ENCODE measurements around the gene MEIOSIN. TPM values are rescaled to one million over a fixed set of nuclear protein-coding genes. Genes with fewer than 3 reads are reported as not detected.
A peak's percentile ranks its signal among the peaks of the same experiment; 100 is the strongest.
"Not testable (repeated sequence)": the region's sequence is repeated elsewhere in the genome, so short reads cannot be mapped to it uniquely, and the experiment has no call there.

MEIOSIN gene
- total RNA-seq, 1 donor from 2014 or later = not detected

DNA sequence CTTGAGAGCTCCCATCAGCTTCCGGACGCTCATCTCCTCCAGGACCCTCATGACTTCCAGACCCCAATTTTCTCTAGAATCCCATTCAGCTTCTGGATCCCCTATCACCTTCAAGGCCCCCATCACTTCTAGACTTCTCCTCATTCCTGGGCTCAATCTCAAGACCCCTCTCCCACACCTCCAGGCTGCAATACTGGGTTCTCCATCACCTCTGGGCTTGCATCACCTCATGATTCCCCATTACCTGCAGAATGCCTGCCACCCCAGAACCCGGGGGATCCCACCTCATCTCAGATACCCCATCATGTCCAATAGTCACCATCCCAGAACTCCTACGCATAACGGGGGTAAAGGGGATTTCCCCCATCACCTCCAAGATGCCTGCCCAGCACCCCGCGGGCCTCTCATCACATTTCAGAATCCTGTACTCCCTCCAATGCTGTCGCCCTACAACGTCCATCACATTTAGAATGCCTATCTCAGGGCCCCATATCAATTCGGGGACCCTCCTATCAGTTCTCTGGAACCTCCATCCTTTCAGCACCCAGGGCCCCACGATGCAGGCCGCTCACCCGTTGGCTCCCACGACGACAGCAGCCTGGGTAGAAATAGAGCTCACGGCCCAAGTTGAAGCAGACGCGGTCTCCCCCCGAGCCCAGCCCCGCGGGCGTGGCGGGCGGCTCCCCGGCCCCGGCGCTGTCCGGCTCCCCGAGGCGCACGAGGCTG is 58.7 kb downstream of the MEIOSIN start:
- ATAC-seq (no peak), DNase-seq (no peak)
- intact Hi-C loops (cut with micrococcal nuclease) = no loop called here

DNA sequence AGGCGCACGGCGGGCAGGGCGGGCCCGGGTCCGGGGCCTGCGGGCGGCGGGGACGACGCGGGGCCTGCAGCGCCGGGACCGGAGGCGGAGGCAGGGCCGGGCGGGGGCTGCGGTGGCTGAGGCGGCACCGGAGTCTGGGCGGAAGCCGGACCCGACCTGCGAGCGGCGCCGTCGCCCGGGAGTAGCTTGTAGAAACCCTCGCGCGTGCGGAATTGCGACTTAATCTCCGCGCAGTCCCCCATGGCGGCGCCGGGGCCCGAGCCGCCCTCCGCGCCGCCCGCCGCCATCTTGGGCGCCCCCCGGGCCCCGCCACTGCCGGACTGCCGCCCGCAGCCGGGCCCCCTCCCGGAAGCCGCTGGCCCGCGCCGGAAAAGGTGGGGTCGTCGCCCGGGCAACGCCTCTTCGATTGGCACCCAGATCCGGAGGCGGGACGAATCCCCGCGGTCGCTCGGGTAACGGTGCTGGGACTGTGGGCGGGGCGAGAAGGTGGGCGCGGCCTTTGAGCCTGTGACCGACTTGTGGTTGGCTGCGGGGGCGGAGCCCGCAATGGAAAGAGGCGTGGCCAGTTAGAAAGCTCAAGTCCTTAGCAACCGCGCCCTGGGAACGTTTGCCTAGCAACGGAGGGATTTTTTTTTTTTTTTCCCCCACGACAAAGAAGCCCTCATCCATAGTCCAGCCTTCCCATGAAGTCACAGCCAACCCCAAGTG is 59.4 kb downstream of the MEIOSIN start, which contains the start of gene DMWD:
Gene DMWD, minus strand, starts transcription at position 376 of the 708 bp plus-strand sequence. Its CDS starts 89 bp downstream, at position 287.
- peak; percentile 96 for ATAC-seq
- peak; percentile 100 for DNase-seq
- intact Hi-C loops (cut with micrococcal nuclease) = no loop called here

DNA sequence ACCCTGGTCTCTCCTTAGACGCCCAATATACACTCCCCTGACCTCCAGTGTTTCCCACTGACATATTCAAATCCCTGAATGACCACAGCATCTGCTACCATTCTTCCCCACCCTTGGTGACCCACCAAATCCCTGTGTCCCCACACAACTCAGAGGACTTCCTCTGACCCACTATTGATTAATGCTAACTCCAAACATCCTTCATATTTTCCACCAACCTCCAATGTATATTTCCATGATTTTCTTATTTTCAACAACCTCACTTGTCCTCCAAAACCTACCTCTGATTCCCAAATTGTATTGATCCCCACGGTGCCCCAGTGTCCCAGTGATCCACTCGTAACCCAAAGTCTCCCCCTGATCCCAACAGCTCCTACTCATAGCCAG is 59.9 kb downstream of the MEIOSIN start:
- no peak for DNase-seq
- no peak for ATAC-seq
- intact Hi-C loops (cut with micrococcal nuclease) = no loop called here

DNA sequence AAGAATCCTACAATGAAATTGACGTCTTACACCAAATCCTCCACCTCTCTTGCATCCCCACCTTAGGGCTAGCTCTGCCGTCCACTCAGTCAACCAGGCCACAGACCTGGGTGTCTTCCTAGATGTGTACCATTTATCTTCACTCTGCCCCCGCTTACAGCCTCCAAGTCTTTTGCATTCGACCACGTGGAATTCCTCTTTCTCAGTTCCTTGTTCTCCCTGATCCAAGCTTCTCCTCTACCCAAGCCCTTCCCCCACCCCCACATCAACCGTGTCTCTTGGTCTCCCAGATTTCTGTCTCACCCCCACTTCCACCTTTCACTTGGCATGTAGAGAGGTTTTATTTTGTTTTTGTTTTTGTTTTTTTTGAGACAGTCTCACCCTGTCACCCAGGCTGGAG is 60.6 kb downstream of the MEIOSIN start:
- intact Hi-C loops (cut with micrococcal nuclease) = no loop called here
- DNase-seq = no peak
- no peak for ATAC-seq

DNA sequence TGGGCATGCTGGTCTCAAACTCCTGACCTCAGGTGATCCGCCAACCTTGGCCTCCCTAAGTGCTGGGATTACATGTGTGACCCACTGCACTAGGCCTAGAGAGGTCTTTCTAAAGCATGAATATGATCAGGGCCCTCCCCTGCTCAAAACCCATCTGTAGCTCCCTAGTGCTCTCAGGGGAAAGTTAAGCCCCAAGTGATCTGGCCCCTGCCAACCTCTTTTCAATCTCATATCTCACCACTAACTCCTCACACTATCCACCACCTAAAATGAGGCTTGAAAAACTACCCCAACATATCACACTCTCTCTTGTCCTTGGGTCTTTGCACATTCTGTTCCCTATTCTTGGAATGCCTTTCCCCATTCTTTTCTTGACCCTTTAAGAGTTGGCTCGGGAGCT is 61.4 kb downstream of the MEIOSIN start:
- ATAC-seq (no peak), DNase-seq (no peak)
- intact Hi-C loops (cut with micrococcal nuclease) = no loop called here

DNA sequence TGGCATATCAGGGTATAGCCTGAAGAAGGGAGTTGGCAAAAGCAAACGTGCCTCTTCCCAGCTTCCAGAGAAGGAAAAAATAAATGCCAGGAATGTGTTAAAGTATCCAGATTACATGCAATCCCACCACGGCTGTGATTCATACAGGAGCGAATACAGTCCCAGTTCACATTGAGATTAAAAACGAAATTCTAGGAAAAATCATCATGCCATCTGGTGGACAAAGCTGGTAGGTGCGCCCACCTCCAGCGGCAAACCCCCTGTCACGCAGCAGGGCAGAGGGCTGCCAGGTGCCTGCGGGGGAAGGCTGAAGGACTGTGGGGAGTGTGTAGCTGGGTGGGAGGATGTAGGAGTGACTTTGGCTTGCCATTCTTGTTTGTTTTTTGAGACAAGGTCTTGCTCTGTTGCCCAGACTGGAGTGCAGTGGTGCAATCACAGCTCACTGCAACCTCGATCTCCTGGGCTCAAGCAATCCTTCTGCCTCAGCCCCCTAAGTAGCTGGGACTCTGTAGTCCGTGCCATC is 65.8 kb downstream of the MEIOSIN start:
- intact Hi-C loops (cut with micrococcal nuclease) = no loop called here
- DNase-seq (peak; percentile 68), ATAC-seq (peak; percentile 82)

DNA sequence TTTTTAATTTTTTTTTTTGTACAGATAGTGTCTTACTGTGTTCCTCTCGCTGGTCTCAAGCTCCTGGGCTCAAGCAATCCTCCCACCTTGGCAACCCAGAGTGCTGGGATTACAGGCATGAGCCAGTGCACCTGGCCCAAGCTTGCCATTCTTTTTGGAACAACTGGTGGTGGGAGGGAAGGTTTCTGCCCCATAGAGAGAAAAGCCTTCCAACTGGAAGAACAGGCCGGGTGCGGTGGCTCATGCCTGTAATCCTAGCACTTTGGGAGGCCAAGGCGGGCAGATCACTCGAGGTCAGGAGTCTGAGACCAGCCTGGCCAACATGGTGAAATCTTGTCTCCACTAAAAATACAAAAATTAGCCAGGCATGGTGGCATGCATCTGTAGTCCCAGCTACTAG is 66.3 kb downstream of the MEIOSIN start:
- intact Hi-C loops (cut with micrococcal nuclease); ATAC-seq; DNase-seq: not testable (repeated sequence)

DNA sequence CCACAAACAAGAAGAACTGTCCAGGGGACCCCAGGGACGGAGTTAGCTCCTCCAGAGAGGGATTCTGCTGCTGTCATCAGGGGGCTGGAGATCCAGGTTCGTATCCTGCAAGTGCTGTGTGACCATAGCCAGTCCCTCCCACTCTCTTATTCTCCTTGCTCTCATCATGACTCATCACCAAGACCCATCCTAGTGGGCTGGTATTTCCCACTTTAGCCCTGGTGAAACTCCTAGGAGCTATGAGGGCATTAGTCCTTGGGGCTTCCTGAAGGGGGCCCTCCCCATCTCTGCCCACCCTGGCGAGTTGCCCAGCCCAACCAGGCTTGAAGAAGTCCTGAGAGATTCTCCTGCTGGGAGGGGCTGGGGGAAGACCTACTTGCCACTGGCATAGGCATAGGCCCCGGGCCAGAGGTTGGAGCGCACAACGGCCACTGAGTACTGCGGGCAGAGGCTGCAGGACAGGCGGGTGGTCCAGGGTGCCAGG is 66.9 kb downstream of the MEIOSIN start:
- intact Hi-C loops (cut with micrococcal nuclease) = no loop called here
- ATAC-seq (no peak), DNase-seq (no peak)

DNA sequence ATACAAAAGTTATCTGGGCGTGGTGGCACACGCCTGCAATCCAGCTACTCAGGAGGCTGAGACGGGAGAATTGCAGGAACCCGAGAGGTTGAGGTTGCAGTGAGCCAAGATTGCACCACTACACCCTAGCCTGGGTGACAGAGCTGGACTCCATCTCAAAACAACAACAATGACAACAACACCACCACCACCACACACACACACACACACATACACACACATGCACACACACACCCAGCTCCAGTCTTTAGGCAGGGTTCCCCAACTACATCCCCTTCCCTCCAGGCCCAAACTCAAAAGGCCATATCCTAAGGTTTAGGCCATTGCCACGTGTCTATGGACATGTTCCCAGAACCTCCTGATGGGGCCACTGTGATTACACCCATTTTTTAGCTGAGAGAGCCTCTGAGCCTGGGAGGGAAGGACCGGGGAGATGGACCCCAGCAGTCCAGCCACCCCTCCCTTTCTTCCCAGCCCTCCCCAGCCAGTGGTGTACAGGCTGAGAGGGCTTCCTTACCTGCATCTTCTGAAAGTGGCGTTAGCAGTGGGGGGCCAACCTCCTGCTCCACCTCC is 68.5 kb downstream of the MEIOSIN start:
- ATAC-seq = no peak
- no peak for DNase-seq
- intact Hi-C loops (cut with micrococcal nuclease) = no loop called here

DNA sequence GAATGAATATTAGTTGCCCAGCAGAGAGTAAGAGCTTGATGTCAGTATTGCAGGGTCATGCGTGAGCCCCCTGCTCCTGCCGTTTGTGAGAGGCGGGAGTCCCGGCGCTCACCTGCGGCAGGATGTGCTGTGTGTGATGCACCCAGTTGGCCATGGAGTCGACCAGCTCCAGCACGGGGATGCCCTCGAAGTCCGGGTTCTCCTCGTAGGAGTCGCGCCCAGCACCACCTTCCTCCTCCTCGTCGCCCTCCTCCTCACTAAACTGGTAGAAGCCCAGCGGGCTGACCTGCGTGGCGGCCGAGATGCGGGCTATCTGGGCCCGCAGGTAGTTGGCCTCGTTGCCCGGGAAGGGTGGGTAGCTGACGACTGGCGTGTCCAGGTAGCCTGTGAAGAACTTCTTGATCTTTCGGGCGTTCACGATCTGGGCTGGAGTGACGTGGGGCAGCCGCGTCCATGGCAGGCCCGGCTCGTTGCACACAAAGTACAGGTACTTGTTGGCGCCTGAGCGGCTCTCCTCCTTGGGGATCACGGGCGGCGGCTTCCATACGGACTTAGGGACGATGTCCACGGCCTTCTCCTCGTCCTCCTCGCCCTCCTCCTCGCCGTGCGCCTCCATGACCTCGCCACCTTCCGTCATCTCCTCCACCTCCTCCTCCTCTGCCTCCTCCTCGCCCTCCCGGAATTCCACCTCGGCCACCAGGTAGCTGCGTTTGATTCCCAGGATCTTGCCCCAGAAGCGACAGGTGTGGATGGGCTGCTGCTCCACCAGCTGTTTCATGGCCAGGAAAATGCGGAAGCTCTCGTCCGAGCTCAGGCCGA is 71.1 kb downstream of the MEIOSIN start:
- no peak for ATAC-seq

DNA sequence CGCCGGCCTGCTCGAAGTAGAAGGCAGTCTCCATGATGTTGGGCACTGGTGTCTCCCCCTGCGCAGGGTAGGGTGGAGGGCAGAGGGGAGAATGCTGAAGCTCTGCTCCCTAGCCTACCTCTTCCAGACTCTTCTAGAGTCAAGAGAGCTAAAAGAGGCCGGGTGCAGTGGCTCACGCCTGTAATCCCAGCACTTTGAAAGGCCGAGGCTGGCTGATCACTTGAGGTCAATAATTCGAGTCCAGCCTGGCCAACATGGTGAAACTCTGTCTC is 71.7 kb downstream of the MEIOSIN start:
- intact Hi-C loops (cut with micrococcal nuclease) = no loop called here

More for the DNA sequence above, 71.1 kb downstream of the MEIOSIN start:
- no peak for DNase-seq
- intact Hi-C loops (cut with micrococcal nuclease) = no loop called here

DNA sequence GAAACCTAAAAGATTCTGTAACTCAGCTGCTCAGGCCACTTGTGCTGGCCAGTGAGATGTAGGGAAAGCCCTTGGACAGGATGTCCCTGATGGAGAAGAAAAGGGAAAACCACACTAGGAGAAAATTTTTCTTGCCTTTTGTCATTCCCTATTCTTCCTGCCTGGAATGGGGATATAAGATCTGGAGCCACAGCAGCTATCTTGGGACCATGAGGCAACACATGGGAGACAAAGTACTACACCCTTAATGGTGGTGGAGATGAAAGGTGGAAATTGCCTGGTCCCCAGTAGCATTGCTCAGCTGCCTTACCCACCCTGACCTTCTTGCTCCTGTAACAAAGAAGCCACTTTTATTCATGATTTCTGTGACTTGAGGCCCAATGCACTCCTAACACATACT is 72.5 kb downstream of the MEIOSIN start:
- no peak for ATAC-seq
- intact Hi-C loops (cut with micrococcal nuclease) = no loop called here
- DNase-seq = no peak

More for the DNA sequence above, 71.7 kb downstream of the MEIOSIN start:
- ATAC-seq (no peak), DNase-seq (no peak)

DNA sequence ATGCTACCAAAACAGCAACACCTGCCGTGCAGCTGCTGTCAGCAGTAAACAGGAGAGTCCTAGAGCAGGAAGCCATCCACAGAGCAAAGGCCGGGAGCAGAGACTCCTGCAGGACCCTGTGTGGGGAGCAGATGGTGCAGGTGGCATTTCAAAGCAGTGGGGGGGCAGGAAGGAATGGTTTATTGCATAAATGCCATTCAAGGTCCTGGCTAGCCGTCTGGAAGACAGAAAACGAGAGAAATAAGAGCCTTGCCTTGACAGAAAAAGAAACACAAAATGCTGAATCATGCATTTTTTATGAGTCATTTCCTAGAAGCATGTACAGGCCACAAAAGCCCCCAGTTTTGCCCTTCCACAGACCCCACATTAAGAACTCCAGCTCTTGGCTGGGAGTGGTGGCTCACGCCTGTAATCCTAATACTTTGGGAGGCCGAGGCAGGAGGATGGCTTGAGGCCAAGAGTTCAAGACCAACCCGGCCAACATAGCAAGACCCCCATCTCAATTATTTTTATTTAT is 76.5 kb downstream of the MEIOSIN start:
- intact Hi-C loops (cut with micrococcal nuclease) = no loop called here
- DNase-seq = no peak
- no peak for ATAC-seq

DNA sequence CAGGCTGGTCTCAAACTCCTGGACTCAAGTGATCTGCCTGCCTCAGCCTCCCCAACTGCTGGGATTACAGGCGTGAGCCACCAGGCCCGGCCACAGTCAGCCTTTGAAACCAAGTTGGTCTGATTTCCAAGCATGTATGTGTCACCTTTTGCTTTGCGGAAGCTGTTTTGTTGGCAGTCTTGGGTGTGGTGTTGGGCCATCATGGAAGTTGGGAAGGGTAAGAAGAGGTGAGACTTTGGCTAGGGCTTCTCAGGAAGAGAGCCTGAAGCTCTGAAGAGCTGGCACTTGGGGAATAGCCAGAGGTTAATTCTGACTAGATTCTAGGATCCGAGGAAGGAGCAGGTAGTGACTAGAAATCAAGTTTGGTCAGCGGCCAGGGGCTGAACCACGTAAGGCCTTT is 79.1 kb downstream of the MEIOSIN start:
- intact Hi-C loops (cut with micrococcal nuclease) = no loop called here
- DNase-seq (no peak), ATAC-seq (no peak)

Other genes starting within 250 kb of the MEIOSIN start
- 29.8 TPM for gene RTN2, start 236.4 kb upstream of the MEIOSIN start, total RNA-seq
- gene PPM1N, start 235.0 kb upstream of the MEIOSIN start, total RNA-seq = 0.57 TPM
- 43.3 TPM for gene VASP, start 226.0 kb upstream of the MEIOSIN start, total RNA-seq
- gene OPA3, start 148.6 kb upstream of the MEIOSIN start, total RNA-seq = 26.9 TPM
- 4.8 TPM for gene GPR4, start 131.2 kb upstream of the MEIOSIN start, total RNA-seq
- gene EML2, start 94.0 kb upstream of the MEIOSIN start, total RNA-seq = 33.4 TPM
- gene GIPR, start 65.2 kb upstream of the MEIOSIN start, total RNA-seq = 4.1 TPM
- gene SNRPD2, start 41.5 kb upstream of the MEIOSIN start, total RNA-seq = 233 TPM
- 1.2 TPM for gene QPCTL, start 40.8 kb upstream of the MEIOSIN start, total RNA-seq
- 15.4 TPM for gene FBXO46, start 2.5 kb upstream of the MEIOSIN start, total RNA-seq
- gene SIX5, start 35.8 kb downstream of the MEIOSIN start, total RNA-seq = 26.1 TPM
- 275 TPM for gene DMPK, start 49.1 kb downstream of the MEIOSIN start, total RNA-seq
- 64.6 TPM for gene DMWD, start 59.4 kb downstream of the MEIOSIN start, total RNA-seq
- gene RSPH6A, start 81.9 kb downstream of the MEIOSIN start, total RNA-seq = not detected
- gene SYMPK, start 129.7 kb downstream of the MEIOSIN start, total RNA-seq = 38.3 TPM
- not detected for gene FOXA3, start 130.9 kb downstream of the MEIOSIN start, total RNA-seq
- 22.3 TPM for gene IRF2BP1, start 152.7 kb downstream of the MEIOSIN start, total RNA-seq
- 18.5 TPM for gene MYPOP, start 169.2 kb downstream of the MEIOSIN start, total RNA-seq
- not detected for gene NANOS2, start 181.3 kb downstream of the MEIOSIN start, total RNA-seq
- gene NOVA2, start 240.4 kb downstream of the MEIOSIN start, total RNA-seq = 5.9 TPM

Measured in left ventricle myocardium superior (tissue), 1 donor.